ENCODE data around the gene ANXA5. TPM values are rescaled to one million over a fixed set of nuclear protein-coding genes. Genes with fewer than 3 reads are reported as not detected.
"Not testable (repeated sequence)": the region's sequence is repeated elsewhere in the genome, so short reads cannot be mapped to it uniquely, and the experiment has no call there.

The ANXA5 gene
- total RNA-seq, 2 donors from 2014 or later, result 186 to 197 TPM

- TF ChIP-seq CTCF (IDR thresholded peaks at IDR 0.05), result no peak
- Histone ChIP-seq H3K36me3 (peaks cover 73% of the 10 kb centered on the region), H3K9me3 (no peaks in the 10 kb centered on the region), H3K4me1 (no peaks in the 10 kb centered on the region), H3K27me3 (no peaks in the 10 kb centered on the region), H3K4me3 (no peak overlapping the region), H3K27ac (no peak overlapping the region)
- DNase-seq (ENCODE audit: low spot score), result no peak
Measured at GRCh38 chr4:121668368-121669162, 28.2 kb downstream of the ANXA5 start.

GRCh38 chr4:121666091-121666679, 30.6 kb downstream of the ANXA5 start:
- Histone ChIP-seq H3K4me3 (no peak overlapping the region), H3K4me1 (no peaks in the 10 kb centered on the region), H3K36me3 (peaks cover 52% of the 10 kb centered on the region), H3K27ac (no peak overlapping the region), H3K9me3 (no peaks in the 10 kb centered on the region), H3K27me3 (no peaks in the 10 kb centered on the region)
- DNase-seq (ENCODE audit: low spot score), result no peak
- no peak for TF ChIP-seq CTCF (IDR thresholded peaks at IDR 0.05)

GRCh38 chr4:121665371-121665770, 31.4 kb downstream of the ANXA5 start:
- peaks cover 44% of the 10 kb centered on the region for H3K36me3 ChIP-seq

GRCh38 chr4:121662225-121662624, 34.6 kb downstream of the ANXA5 start:
- peaks cover 13% of the 10 kb centered on the region for H3K36me3 ChIP-seq
- DNase-seq (ENCODE audit: low spot score), result no peak
- no peak overlapping the region for H3K4me3 ChIP-seq
- H3K27me3 ChIP-seq, result no peaks in the 10 kb centered on the region
- no peaks in the 10 kb centered on the region for H3K4me1 ChIP-seq
- H3K9me3 ChIP-seq, result no peaks in the 10 kb centered on the region
- no peak overlapping the region for H3K27ac ChIP-seq
- no peak for TF ChIP-seq CTCF (IDR thresholded peaks at IDR 0.05)

More at GRCh38 chr4:121665371-121665770, 31.4 kb downstream of the ANXA5 start:
- Histone ChIP-seq H3K4me3 (no peak overlapping the region), H3K4me1 (no peaks in the 10 kb centered on the region), H3K9me3 (no peaks in the 10 kb centered on the region), H3K27ac (no peak overlapping the region), H3K27me3 (no peaks in the 10 kb centered on the region)
- TF ChIP-seq CTCF (IDR thresholded peaks at IDR 0.05), result no peak
- no peak for DNase-seq (ENCODE audit: low spot score)

- not testable (repeated sequence) for DNase-seq (ENCODE audit: low spot score); H3K27ac ChIP-seq; H3K36me3 ChIP-seq; H3K27me3 ChIP-seq; H3K4me3 ChIP-seq; H3K9me3 ChIP-seq; H3K4me1 ChIP-seq
Measured at GRCh38 chr4:121660175-121660933, 36.4 kb downstream of the ANXA5 start.

GRCh38 chr4:121658125-121658524, 38.7 kb downstream of the ANXA5 start:
- no peak overlapping the region for H3K4me3 ChIP-seq
- no peaks in the 10 kb centered on the region for H3K9me3 ChIP-seq
- no peak for TF ChIP-seq CTCF (IDR thresholded peaks at IDR 0.05)
- no peak for DNase-seq (ENCODE audit: low spot score)
- H3K4me1 ChIP-seq, result peaks cover 0 to 8% of the 10 kb centered on the region in 2 donors
- H3K27ac ChIP-seq, result no peak overlapping the region
- H3K36me3 ChIP-seq, result no peaks in the 10 kb centered on the region
- no peaks in the 10 kb centered on the region for H3K27me3 ChIP-seq
